ENCODE data around the gene PLA2G4A.
A peak's percentile ranks its signal among the peaks of the same experiment; 100 is the strongest.

PLA2G4A gene

GRCh38 chr1:187032316-187032981 lies 203.7 kb downstream of the PLA2G4A start:
- Mint-ChIP-seq H3K27me3 (ENCODE audit: low read depth) (no peaks in the 10 kb centered on the region), H3K27ac (no peak overlapping the region)
- no peak for TF ChIP-seq CTCF (IDR thresholded peaks at IDR 0.05; ENCODE audit: unreplicated experiment in 3 of 3)

GRCh38 chr1:187032982-187033692 lies 204.4 kb downstream of the PLA2G4A start:
- Mint-ChIP-seq H3K36me3 (ENCODE audit: low read depth) (no peaks in the 10 kb centered on the region), H3K27me3 (ENCODE audit: low read depth) (no peaks in the 10 kb centered on the region), H3K4me3 (no peak overlapping the region), H3K9me3 (peaks cover 12% of the 10 kb centered on the region), H3K27ac (no peak overlapping the region), H3K4me1 (no peaks in the 10 kb centered on the region)
- no peak for TF ChIP-seq CTCF (IDR thresholded peaks at IDR 0.05; ENCODE audit: unreplicated experiment in 3 of 3)

More at GRCh38 chr1:187032316-187032981, 203.7 kb downstream of the PLA2G4A start:
- Mint-ChIP-seq H3K9me3 (peaks cover 13% of the 10 kb centered on the region), H3K4me3 (no peak overlapping the region), H3K4me1 (no peaks in the 10 kb centered on the region), H3K36me3 (ENCODE audit: low read depth) (no peaks in the 10 kb centered on the region)

DNA sequence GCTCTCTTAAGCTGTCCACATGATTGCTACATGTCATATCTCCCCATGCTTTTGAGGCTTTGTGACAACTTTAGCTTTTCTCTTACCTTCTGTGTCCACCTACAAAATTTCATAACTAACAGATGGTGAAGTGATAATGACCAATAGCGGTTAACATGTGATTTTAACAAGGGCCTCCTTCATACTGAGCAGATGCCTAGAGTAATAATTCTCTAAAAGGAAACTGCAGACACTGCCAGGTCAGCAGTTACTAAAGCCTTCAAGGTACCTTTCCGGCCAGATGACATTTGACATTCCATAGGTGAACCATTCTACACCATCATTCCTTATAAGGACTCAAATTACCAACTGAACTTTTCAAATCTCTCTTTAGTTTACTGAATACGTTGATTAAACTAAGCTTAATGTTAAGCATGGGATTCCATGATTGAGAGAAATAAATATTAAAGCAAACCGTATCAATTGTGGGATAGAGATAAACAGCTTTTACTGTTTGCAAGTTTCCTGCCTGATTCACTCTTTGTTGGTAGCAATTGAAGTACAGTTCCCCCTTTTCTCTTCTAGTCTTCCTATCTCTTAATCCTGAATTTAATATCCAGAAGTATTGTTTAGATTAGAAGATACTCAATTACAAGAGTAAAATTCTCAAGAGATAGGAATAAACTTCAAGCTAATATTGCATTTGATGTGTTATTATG lies 205.1 kb downstream of the PLA2G4A start:
- H3K9me3 Mint-ChIP-seq = peaks cover 7% of the 10 kb centered on the region
- H3K4me1 Mint-ChIP-seq = no peaks in the 10 kb centered on the region
- no peak overlapping the region for H3K4me3 Mint-ChIP-seq
- no peak overlapping the region for H3K27ac Mint-ChIP-seq
- H3K27me3 Mint-ChIP-seq (ENCODE audit: low read depth) = no peaks in the 10 kb centered on the region
- TF ChIP-seq CTCF (IDR thresholded peaks at IDR 0.05; ENCODE audit: unreplicated experiment in 3 of 3) = no peak
- no peaks in the 10 kb centered on the region for H3K36me3 Mint-ChIP-seq (ENCODE audit: low read depth)

DNA sequence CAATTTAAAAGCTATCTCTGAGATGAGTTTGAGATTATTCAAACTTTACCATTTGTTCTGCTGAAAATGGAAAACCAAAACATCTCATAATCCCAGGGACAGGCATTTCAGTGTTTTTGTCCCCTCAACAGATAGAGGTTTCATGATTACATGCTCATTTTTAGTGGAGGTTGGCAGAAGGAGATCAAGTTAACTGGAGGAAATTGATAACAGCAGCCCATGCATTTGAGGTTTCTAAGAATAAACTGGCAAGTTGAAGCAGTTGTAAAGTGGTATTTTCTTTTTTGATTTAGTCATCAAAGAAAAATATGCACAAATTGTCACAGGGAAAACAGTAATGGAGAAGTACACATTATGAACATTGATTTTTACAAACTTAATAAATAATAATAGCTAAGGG lies 205.8 kb downstream of the PLA2G4A start:
- peaks cover 4% of the 10 kb centered on the region for H3K9me3 Mint-ChIP-seq
- no peaks in the 10 kb centered on the region for H3K4me1 Mint-ChIP-seq
- H3K27ac Mint-ChIP-seq = no peak overlapping the region
- H3K36me3 Mint-ChIP-seq (ENCODE audit: low read depth) = no peaks in the 10 kb centered on the region
- no peak overlapping the region for H3K4me3 Mint-ChIP-seq
- TF ChIP-seq CTCF (IDR thresholded peaks at IDR 0.05; ENCODE audit: unreplicated experiment in 3 of 3) = no peak
- no peaks in the 10 kb centered on the region for H3K27me3 Mint-ChIP-seq (ENCODE audit: low read depth)

DNA sequence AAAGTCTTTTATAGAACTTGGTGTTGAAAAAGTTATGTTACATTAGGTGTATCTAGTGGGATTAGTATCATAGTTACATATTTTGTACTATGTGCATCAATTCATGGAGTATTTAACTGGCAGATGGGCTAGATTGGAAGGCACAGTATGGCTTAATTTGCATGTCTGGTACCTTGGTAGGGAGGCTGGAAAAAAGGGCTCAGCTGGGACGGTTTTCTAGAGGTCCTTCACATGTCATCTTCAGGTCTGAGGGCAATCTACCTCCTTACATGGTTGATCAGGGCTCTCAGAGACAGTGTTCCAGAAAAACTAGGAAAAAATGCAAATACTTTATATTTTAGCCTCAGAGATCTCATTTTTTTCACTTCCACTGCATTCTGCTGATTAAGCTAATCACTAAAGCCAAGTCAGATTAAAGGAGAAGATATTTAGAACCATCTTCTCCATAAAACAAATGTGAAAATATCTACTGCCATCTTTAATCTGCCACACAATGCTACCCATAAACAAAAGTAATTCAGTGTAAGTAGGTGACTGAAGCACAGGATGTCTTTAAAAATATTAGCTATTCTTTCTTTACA lies 209.3 kb downstream of the PLA2G4A start:
- TF ChIP-seq CTCF (IDR thresholded peaks at IDR 0.05; ENCODE audit: unreplicated experiment in 3 of 3) = no peak
- Mint-ChIP-seq H3K27ac (peak overlapping the region in 1 of 3 experiments; percentile 49), H3K9me3 (peaks cover 2% of the 10 kb centered on the region), H3K36me3 (ENCODE audit: low read depth) (no peaks in the 10 kb centered on the region), H3K27me3 (ENCODE audit: low read depth) (no peaks in the 10 kb centered on the region), H3K4me1 (no peaks in the 10 kb centered on the region), H3K4me3 (no peak overlapping the region)
